ENCODE results near the gene DTHD1.

Gene DTHD1

GRCh38 chr4:36337665-36338185 is 56.3 kb downstream of the DTHD1 start:
- ChIA-PET CTCF (interaction anchor here (1.5 to 4.0 kb wide), 3 partner anchors 11 to 57 kb away, joined by 3 to 13 read pairs (median 5); no protein-coding TSS in a partner anchor), POLR2A (no interaction called here)
- TF ChIP-seq CTCF (IDR thresholded peaks at IDR 0.05; ENCODE audit: control extremely low read depth, extremely low read depth, low read depth, missing control alignments): no peak
- no peak for DNase-seq (ENCODE audit: extremely low spot score)

- CTCF ChIA-PET: interaction anchor here (1.9 to 2.4 kb wide), 2 partner anchors 10 to 12 kb away, joined by 5 to 10 read pairs; no protein-coding TSS in a partner anchor
- POLR2A ChIA-PET: no interaction called here
- no peak for TF ChIP-seq CTCF (IDR thresholded peaks at IDR 0.05; ENCODE audit: control extremely low read depth, extremely low read depth, low read depth, missing control alignments)
Measured at GRCh38 chr4:36338973-36339372, 57.6 kb downstream of the DTHD1 start.

GRCh38 chr4:36341936-36342335 is 60.5 kb downstream of the DTHD1 start:
- DNase-seq (ENCODE audit: extremely low spot score): no peak
- no peak for TF ChIP-seq CTCF (IDR thresholded peaks at IDR 0.05; ENCODE audit: control extremely low read depth, extremely low read depth, low read depth, missing control alignments)
- CTCF ChIA-PET: no interaction called here
- POLR2A ChIA-PET: no interaction called here

More at GRCh38 chr4:36338973-36339372, 57.6 kb downstream of the DTHD1 start:
- DNase-seq (ENCODE audit: extremely low spot score): no peak

GRCh38 chr4:36343501-36344175 is 62.2 kb downstream of the DTHD1 start:
- CTCF ChIA-PET: interaction anchor here (0.7 to 2.7 kb wide), 6 partner anchors 11 to 76 kb away, joined by 3 to 15 read pairs (median 4); no protein-coding TSS in a partner anchor
- no peak for TF ChIP-seq CTCF (IDR thresholded peaks at IDR 0.05; ENCODE audit: control extremely low read depth, extremely low read depth, low read depth, missing control alignments)
- POLR2A ChIA-PET: no interaction called here
- no peak for DNase-seq (ENCODE audit: extremely low spot score)

- DNase-seq (ENCODE audit: extremely low spot score): peak; percentile 55
- POLR2A ChIA-PET: no interaction called here
- TF ChIP-seq CTCF (IDR thresholded peaks at IDR 0.05; ENCODE audit: control extremely low read depth, extremely low read depth, low read depth, missing control alignments): no peak
- CTCF ChIA-PET: interaction anchor here (0.8 to 4.8 kb wide), 10 partner anchors 9 to 150 kb away, joined by 3 to 54 read pairs (median 7); partner anchors contain the start of gene ARAP2
Measured at GRCh38 chr4:36348403-36348938, 67.1 kb downstream of the DTHD1 start.

GRCh38 chr4:36349938-36350549 is 68.6 kb downstream of the DTHD1 start:
- no peak for DNase-seq (ENCODE audit: extremely low spot score)
- ChIA-PET POLR2A (no interaction called here), CTCF (interaction anchor here (0.9 to 4.8 kb wide), 20 partner anchors 8 to 1039 kb away, joined by 3 to 54 read pairs (median 5); partner anchors contain the start of gene ARAP2)
- TF ChIP-seq CTCF (IDR thresholded peaks at IDR 0.05; ENCODE audit: control extremely low read depth, extremely low read depth, low read depth, missing control alignments): no peak
